Chondrocyte (in vitro differentiated cells): ENCODE measurements around the gene MRAP2. TPM values are rescaled to one million over a fixed set of nuclear protein-coding genes. Genes with fewer than 3 reads are reported as not detected.
A peak's percentile ranks its signal among the peaks of the same experiment; 100 is the strongest.

ENCODE experiments used
- DNase-seq: peaks from one replicate; pipeline ENCODE4 v3.0.0; 2021; ENCODE audit warnings: mixed read lengths, low spot score
- H3K27ac Mint-ChIP-seq: one replicate; pipeline ENCODE4 v1.8.0; 2021; ENCODE audit warnings: mild to moderate bottlenecking, moderate library complexity, mixed read lengths; ENCODE audit not compliant: unreplicated experiment
- H3K27me3 Mint-ChIP-seq: 2 replicates; pipeline ENCODE4 v1.8.0; 2021; ENCODE audit warnings: low read depth, mixed read lengths
- H3K36me3 Mint-ChIP-seq: 2 replicates; pipeline ENCODE4 v1.8.0; 2021; ENCODE audit warnings: low read depth, mixed read lengths
- H3K4me1 Mint-ChIP-seq: 2 replicates; pipeline ENCODE4 v1.8.0; 2021; ENCODE audit warnings: low read depth, mild to moderate bottlenecking, mixed read lengths
- H3K4me3 Mint-ChIP-seq: one replicate; pipeline ENCODE4 v1.8.0; 2021; ENCODE audit warnings: mild to moderate bottlenecking, moderate library complexity, mixed read lengths; ENCODE audit not compliant: unreplicated experiment
- H3K9me3 Mint-ChIP-seq: 2 replicates; pipeline ENCODE4 v1.8.0; 2021; ENCODE audit warnings: low read depth, mixed read lengths
- total RNA-seq: library from RNA; stranded (reverse); gene quantifications from 3 replicates; pipeline ENCODE4 v1.2.1, GENCODE V29; 2021
- TF ChIP-seq, protein P1 (sequence below): fragments of 200-600 bp; sonication (generic); IDR thresholded peaks from 2 replicates; pipeline ENCODE4 v1.5.0; 2021; ENCODE audit warnings: antibody characterized with exemption, mild to moderate bottlenecking, moderate library complexity

The MRAP2 gene
- total RNA-seq, 1 donor from 2014 or later = 19.5 TPM

DNA sequence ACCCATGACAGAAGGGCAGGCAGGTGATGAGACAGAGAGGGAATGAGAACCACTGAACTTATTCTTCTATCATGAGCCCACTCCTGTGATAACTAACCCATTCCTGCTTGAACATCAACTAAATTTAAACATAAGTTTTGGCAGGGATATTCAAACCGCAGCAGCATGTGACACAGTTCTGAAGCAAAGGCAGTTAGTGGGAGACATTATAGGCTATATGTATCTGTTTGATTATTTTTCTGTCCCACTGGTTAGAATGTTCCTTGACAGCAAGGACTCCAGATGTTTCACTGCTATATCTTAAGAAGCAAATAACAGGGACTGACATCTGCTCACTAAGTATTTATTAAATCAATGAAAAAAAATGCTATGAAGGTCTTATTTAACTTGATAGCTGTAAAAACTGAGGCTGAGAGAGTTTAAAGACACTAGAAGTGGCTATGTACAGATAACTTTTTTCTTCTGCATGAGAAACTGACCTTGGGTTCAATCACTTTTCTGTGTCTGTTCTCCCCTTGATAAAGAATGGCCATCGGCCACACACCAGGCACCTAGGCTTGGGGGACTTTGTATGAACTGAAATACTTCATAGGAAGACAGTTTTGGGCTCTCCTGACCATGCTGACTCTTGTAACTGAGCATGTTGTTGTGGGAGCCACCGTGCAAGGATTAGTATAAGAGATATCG lies 102.9 kb downstream of the MRAP2 start:
- H3K27me3 Mint-ChIP-seq = no peaks in the 10 kb centered on the region
- peaks cover 12% of the 10 kb centered on the region for H3K36me3 Mint-ChIP-seq
- peak overlapping the region; percentile 77 for H3K27ac Mint-ChIP-seq
- H3K9me3 Mint-ChIP-seq = peaks cover 7% of the 10 kb centered on the region
- peaks cover 24% of the 10 kb centered on the region for H3K4me1 Mint-ChIP-seq
- no peak for DNase-seq
- TF ChIP-seq, protein P1, sequence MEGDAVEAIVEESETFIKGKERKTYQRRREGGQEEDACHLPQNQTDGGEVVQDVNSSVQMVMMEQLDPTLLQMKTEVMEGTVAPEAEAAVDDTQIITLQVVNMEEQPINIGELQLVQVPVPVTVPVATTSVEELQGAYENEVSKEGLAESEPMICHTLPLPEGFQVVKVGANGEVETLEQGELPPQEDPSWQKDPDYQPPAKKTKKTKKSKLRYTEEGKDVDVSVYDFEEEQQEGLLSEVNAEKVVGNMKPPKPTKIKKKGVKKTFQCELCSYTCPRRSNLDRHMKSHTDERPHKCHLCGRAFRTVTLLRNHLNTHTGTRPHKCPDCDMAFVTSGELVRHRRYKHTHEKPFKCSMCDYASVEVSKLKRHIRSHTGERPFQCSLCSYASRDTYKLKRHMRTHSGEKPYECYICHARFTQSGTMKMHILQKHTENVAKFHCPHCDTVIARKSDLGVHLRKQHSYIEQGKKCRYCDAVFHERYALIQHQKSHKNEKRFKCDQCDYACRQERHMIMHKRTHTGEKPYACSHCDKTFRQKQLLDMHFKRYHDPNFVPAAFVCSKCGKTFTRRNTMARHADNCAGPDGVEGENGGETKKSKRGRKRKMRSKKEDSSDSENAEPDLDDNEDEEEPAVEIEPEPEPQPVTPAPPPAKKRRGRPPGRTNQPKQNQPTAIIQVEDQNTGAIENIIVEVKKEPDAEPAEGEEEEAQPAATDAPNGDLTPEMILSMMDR = no peak
- no peak overlapping the region for H3K4me3 Mint-ChIP-seq

DNA sequence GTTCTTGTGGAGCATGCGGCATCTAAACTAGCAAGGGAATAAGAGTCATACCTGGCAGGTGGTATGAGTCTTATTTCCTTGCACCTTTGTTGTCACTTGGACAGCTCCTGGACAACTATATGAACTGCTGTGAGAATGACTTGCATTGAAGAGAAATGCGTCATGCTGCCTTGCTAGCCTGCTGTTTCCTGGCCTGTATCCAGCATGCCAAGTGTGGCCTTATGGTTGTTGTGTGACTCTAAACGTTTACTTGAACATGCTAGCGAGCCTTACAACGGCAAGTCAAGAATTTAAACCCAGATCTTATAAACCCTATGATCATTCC lies 103.4 kb downstream of the MRAP2 start:
- Mint-ChIP-seq H3K36me3 (peaks cover 12% of the 10 kb centered on the region), H3K27me3 (no peaks in the 10 kb centered on the region), H3K27ac (peak overlapping the region; percentile 77), H3K9me3 (peaks cover 6% of the 10 kb centered on the region), H3K4me3 (no peak overlapping the region), H3K4me1 (peaks cover 28% of the 10 kb centered on the region)
- TF ChIP-seq, protein P1 = no peak
- no peak for DNase-seq

- peaks cover 28% of the 10 kb centered on the region for H3K4me1 Mint-ChIP-seq
- H3K36me3 Mint-ChIP-seq = peaks cover 7% of the 10 kb centered on the region
- H3K9me3 Mint-ChIP-seq = no peaks in the 10 kb centered on the region
- no peak overlapping the region for H3K27ac Mint-ChIP-seq
- H3K27me3 Mint-ChIP-seq = no peaks in the 10 kb centered on the region
- DNase-seq = no peak
- TF ChIP-seq, protein P1 = no peak
- H3K4me3 Mint-ChIP-seq = no peak overlapping the region
Observed at GRCh38 chr6:84137989-84138575, 104.5 kb downstream of the MRAP2 start.

DNA sequence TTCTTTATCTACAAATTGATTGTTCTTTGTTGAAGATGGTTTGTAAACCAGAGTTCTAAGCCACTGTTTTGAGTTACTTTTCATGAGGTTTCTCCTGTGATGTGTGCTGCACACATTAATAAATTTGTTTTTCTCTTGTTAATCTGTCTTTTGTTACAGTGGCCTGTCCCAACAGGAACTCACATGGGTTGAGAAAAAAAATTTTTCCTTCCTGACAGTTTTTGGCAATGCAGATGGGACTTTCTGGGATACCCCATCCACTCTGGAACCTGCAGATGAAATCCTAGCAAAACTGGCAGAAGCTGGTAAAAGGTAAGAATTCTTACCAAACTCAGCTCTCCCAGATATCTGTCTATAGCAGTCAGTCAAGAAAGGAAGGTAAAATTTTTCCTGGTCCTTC lies 105.7 kb downstream of the MRAP2 start:
- peaks cover 7% of the 10 kb centered on the region for H3K36me3 Mint-ChIP-seq
- H3K4me1 Mint-ChIP-seq = peaks cover 28% of the 10 kb centered on the region
- DNase-seq = no peak
- no peaks in the 10 kb centered on the region for H3K9me3 Mint-ChIP-seq
- H3K4me3 Mint-ChIP-seq = no peak overlapping the region
- TF ChIP-seq, protein P1 = no peak
- no peaks in the 10 kb centered on the region for H3K27me3 Mint-ChIP-seq
- no peak overlapping the region for H3K27ac Mint-ChIP-seq

Other genes with a start within 250 kb of the MRAP2 start
- not detected in 3 replicates for gene RIPPLY2, start 180.4 kb upstream of the MRAP2 start, total RNA-seq
- 13.0 to 15.6 TPM (median 13.6 TPM) in 3 replicates for gene CYB5R4, start 174.1 kb upstream of the MRAP2 start, total RNA-seq
- 4.5 to 10.1 TPM (median 5.1 TPM) in 3 replicates for gene CEP162, start 193.9 kb downstream of the MRAP2 start, total RNA-seq